ENCODE data around the gene ZNF133.

The ZNF133 gene

DNA sequence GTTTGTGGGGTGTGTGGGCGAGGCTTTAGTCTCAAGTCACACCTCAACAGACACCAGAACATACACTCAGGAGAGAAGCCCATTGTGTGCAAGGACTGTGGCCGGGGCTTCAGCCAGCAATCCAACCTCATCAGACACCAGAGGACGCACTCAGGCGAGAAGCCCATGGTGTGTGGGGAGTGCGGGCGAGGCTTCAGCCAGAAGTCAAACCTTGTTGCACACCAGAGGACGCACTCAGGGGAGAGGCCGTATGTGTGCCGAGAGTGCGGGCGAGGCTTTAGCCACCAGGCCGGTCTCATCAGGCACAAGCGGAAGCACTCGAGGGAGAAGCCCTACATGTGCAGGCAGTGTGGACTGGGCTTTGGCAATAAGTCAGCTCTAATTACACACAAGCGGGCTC, 27.8 kb downstream of the ZNF133 start (continued):
- TF ChIP-seq ZNF792 (tag by site-specific recombination; IDR thresholded peaks at IDR 0.05) (no peak), ZNF433 (tag by site-specific recombination; IDR thresholded peaks at IDR 0.05; ENCODE audit: low read depth) (no peak), ZNF624 (tag by site-specific recombination; IDR thresholded peaks at IDR 0.05) (no peak)

DNA sequence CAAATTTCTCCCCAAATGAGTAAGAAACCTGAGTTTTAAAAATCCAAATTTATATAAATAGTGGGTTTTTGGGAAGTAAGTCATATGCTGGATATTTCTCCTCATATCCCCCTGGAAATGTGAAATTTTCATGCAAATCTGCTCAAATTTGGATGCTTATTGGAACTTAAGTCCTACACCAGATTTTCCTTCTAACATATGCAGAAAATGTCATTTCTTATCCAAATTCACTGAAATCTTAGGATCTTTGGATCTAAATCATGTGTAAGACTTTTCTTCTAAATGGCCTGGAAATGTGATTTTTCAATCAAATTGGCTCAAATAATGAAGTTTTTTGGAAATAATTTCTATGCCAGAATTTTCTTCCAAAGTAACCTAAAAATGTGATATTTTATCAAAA, 33.0 kb downstream of the ZNF133 start:
- H3K27ac ChIP-seq (ENCODE audit: extremely low read depth, low read depth, low read length), result no peak overlapping the region
- TF ChIP-seq, protein P1, sequence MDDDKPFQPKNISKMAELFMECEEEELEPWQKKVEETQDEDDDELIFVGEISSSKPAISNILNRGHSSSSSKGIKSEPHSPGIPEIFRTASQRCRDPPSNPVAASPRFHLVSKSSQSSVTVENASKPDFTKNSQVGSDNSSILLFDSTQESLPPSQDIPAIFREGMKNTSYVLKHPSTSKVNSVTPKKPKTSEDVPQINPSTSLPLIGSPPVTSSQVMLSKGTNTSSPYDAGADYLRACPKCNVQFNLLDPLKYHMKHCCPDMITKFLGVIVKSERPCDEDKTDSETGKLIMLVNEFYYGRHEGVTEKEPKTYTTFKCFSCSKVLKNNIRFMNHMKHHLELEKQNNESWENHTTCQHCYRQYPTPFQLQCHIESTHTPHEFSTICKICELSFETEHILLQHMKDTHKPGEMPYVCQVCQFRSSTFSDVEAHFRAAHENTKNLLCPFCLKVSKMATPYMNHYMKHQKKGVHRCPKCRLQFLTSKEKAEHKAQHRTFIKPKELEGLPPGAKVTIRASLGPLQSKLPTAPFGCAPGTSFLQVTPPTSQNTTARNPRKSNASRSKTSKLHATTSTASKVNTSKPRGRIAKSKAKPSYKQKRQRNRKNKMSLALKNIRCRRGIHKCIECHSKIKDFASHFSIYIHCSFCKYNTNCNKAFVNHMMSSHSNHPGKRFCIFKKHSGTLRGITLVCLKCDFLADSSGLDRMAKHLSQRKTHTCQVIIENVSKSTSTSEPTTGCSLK (tag by site-specific recombination; IDR thresholded peaks at IDR 0.05), result no peak
- TF ChIP-seq, protein P2, sequence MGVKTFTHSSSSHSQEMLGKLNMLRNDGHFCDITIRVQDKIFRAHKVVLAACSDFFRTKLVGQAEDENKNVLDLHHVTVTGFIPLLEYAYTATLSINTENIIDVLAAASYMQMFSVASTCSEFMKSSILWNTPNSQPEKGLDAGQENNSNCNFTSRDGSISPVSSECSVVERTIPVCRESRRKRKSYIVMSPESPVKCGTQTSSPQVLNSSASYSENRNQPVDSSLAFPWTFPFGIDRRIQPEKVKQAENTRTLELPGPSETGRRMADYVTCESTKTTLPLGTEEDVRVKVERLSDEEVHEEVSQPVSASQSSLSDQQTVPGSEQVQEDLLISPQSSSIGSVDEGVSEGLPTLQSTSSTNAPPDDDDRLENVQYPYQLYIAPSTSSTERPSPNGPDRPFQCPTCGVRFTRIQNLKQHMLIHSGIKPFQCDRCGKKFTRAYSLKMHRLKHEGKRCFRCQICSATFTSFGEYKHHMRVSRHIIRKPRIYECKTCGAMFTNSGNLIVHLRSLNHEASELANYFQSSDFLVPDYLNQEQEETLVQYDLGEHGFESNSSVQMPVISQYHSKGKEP (tag by site-specific recombination; IDR thresholded peaks at IDR 0.05), result no peak
- TF ChIP-seq YY1 (tag by site-specific recombination; IDR thresholded peaks at IDR 0.05) (no peak), SALL2 (tag by site-specific recombination; IDR thresholded peaks at IDR 0.05; ENCODE audit: borderline replicate concordance) (no peak), ZNF626 (tag by site-specific recombination; IDR thresholded peaks at IDR 0.05) (no peak), ZNF121 (tag by site-specific recombination; IDR thresholded peaks at IDR 0.05) (no peak), ZSCAN16 (tag by site-specific recombination; IDR thresholded peaks at IDR 0.05) (no peak), ZSCAN23 (tag by site-specific recombination; IDR thresholded peaks at IDR 0.05) (no peak), KLF8 (tag by site-specific recombination; IDR thresholded peaks at IDR 0.05) (no peak), ZNF324 (tag by site-specific recombination; IDR thresholded peaks at IDR 0.05) (no peak), ZNF214 (tag by site-specific recombination; IDR thresholded peaks at IDR 0.05; ENCODE audit: borderline replicate concordance) (no peak), ZNF157 (tag by site-specific recombination; IDR thresholded peaks at IDR 0.05) (no peak), ZNF433 (tag by site-specific recombination; IDR thresholded peaks at IDR 0.05; ENCODE audit: low read depth) (no peak), ZNF48 (tag by site-specific recombination; IDR thresholded peaks at IDR 0.05) (no peak)
- TF ChIP-seq, protein P3, sequence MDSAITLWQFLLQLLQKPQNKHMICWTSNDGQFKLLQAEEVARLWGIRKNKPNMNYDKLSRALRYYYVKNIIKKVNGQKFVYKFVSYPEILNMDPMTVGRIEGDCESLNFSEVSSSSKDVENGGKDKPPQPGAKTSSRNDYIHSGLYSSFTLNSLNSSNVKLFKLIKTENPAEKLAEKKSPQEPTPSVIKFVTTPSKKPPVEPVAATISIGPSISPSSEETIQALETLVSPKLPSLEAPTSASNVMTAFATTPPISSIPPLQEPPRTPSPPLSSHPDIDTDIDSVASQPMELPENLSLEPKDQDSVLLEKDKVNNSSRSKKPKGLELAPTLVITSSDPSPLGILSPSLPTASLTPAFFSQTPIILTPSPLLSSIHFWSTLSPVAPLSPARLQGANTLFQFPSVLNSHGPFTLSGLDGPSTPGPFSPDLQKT (IDR thresholded peaks at IDR 0.05; ENCODE audit: borderline replicate concordance, low read depth, low read length), result no peak
- TF ChIP-seq, protein P4, sequence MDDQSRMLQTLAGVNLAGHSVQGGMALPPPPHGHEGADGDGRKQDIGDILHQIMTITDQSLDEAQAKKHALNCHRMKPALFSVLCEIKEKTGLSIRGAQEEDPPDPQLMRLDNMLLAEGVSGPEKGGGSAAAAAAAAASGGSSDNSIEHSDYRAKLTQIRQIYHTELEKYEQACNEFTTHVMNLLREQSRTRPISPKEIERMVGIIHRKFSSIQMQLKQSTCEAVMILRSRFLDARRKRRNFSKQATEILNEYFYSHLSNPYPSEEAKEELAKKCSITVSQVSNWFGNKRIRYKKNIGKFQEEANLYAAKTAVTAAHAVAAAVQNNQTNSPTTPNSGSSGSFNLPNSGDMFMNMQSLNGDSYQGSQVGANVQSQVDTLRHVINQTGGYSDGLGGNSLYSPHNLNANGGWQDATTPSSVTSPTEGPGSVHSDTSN (CRISPR knock-in tag; IDR thresholded peaks at IDR 0.05), result no peak
- TF ChIP-seq, protein P5, sequence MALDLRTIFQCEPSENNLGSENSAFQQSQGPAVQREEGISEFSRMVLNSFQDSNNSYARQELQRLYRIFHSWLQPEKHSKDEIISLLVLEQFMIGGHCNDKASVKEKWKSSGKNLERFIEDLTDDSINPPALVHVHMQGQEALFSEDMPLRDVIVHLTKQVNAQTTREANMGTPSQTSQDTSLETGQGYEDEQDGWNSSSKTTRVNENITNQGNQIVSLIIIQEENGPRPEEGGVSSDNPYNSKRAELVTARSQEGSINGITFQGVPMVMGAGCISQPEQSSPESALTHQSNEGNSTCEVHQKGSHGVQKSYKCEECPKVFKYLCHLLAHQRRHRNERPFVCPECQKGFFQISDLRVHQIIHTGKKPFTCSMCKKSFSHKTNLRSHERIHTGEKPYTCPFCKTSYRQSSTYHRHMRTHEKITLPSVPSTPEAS (tag by site-specific recombination; IDR thresholded peaks at IDR 0.05), result no peak
- TF ChIP-seq, protein P6, sequence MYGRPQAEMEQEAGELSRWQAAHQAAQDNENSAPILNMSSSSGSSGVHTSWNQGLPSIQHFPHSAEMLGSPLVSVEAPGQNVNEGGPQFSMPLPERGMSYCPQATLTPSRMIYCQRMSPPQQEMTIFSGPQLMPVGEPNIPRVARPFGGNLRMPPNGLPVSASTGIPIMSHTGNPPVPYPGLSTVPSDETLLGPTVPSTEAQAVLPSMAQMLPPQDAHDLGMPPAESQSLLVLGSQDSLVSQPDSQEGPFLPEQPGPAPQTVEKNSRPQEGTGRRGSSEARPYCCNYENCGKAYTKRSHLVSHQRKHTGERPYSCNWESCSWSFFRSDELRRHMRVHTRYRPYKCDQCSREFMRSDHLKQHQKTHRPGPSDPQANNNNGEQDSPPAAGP (tag by site-specific recombination; IDR thresholded peaks at IDR 0.05), result no peak
- no peaks in the 10 kb centered on the region for H3K4me1 ChIP-seq (ENCODE audit: control insufficient read depth, insufficient read depth, low read length)
- CTCF ChIA-PET, result no interaction called here
- H3K36me3 ChIP-seq (ENCODE audit: control insufficient read depth in 2 of 2, insufficient read depth in 1 of 2, low read length in 2 of 2), result peaks cover 0 to 15% of the 10 kb centered on the region in 2 experiments; a peak in 1 of 3 replicates
- POLR2A ChIA-PET, result no interaction called here
- H3K4me3 ChIP-seq (ENCODE audit: low read depth, low read length), result no peak overlapping the region
- no peaks in the 10 kb centered on the region for H3K9me3 ChIP-seq (ENCODE audit: control insufficient read depth, insufficient read depth, low read depth, low read length)

Measured in HEK293 (cell line).